Measurements from ENCODE around the gene SLC35F5. TPM values are rescaled to one million over a fixed set of nuclear protein-coding genes. Genes with fewer than 3 reads are reported as not detected.

SLC35F5 gene
- total RNA-seq, 1 experiment from 2014 or later, result 14.3 TPM

GRCh38 chr2:113750385-113750784 is 6.1 kb downstream of the SLC35F5 start:
- no peak for ATAC-seq
- Histone ChIP-seq H3K9ac (ENCODE audit: low read length) (no peak overlapping the region), H3K79me2 (ENCODE audit: insufficient read depth, low read length) (peaks cover 35% of the 10 kb centered on the region), H3K27me3 (ENCODE audit: insufficient read depth, low read length) (no peaks in the 10 kb centered on the region), H4K20me1 (ENCODE audit: insufficient read depth) (no peaks in the 10 kb centered on the region), H3K9me3 (ENCODE audit: control insufficient read depth in 1 of 2, insufficient read depth in 1 of 2, low read depth in 1 of 2, low read length in 2 of 2) (no peaks in the 10 kb centered on the region), H3K27ac (ENCODE audit: low read depth, low read length) (no peak overlapping the region), H3K36me3 (ENCODE audit: control insufficient read depth in 1 of 2, insufficient read depth in 2 of 2, low read length in 2 of 2) (peaks cover 0 to 22% of the 10 kb centered on the region in 2 experiments; a peak in 2 of 4 replicates), H3K4me2 (ENCODE audit: low read length) (no peak overlapping the region), H3K9me2 (ENCODE audit: insufficient read depth) (no peaks in the 10 kb centered on the region), H3K4me3 (replicated peaks in 1 of 2; ENCODE audit: low read depth in 1 of 2, low read length in 2 of 2) (no peak overlapping the region), H3K4me1 (ENCODE audit: control insufficient read depth in 1 of 2, insufficient read depth in 2 of 2, low read length in 2 of 2) (peaks cover 0 to 9% of the 10 kb centered on the region in 2 experiments; a peak in 2 of 4 replicates), H2AFZ (ENCODE audit: low read depth, low read length, poor library complexity, severe bottlenecking) (no peak overlapping the region)
- ChIA-PET CTCF (no interaction called here), RAD21 (ENCODE audit: low non-redundant PET in 1 of 2, low total read pairs in 2 of 2, uncharacterized antibody in 2 of 2, unreplicated experiment in 2 of 2) (no interaction called here), POLR2A (no interaction called here)
- intact Hi-C loops (cut with micrococcal nuclease), result loop anchor here (10.0 kb wide), 1 partner anchor 214 kb away; no protein-coding TSS in a partner anchor
- no peak for DNase-seq (ENCODE audit: low read depth, low spot score)
- no TSS peak for BruUV-seq (replicated peaks)
- TF ChIP-seq ATF3 (IDR thresholded peaks at IDR 0.05), result no peak
- no peak for TF ChIP-seq MAX (IDR thresholded peaks at IDR 0.05)
- no peak for TF ChIP-seq EZH2phosphoT487 (IDR thresholded peaks at IDR 0.05; ENCODE audit: borderline replicate concordance)
- TF ChIP-seq JUND (IDR thresholded peaks at IDR 0.05), result no peak
- TF ChIP-seq CBX3 (IDR thresholded peaks at IDR 0.05; ENCODE audit: low read depth), result no peak
- TF ChIP-seq ZFX (IDR thresholded peaks at IDR 0.05), result no peak
- TF ChIP-seq ZNF274 (IDR thresholded peaks at IDR 0.05; ENCODE audit: low read depth, low read length), result no peak
- TF ChIP-seq SIN3A (IDR thresholded peaks at IDR 0.05; ENCODE audit: low read depth), result no peak
- no peak for TF ChIP-seq RAD21 (IDR thresholded peaks at IDR 0.05; ENCODE audit: low read depth)
- no peak for TF ChIP-seq SRF (IDR thresholded peaks at IDR 0.05; ENCODE audit: low read depth)
- no peak for TF ChIP-seq POLR2AphosphoS5 (IDR thresholded peaks at IDR 0.05; ENCODE audit: low read depth, low read length)
- TF ChIP-seq FOSL1 (IDR thresholded peaks at IDR 0.05; ENCODE audit: low read depth), result no peak
- no peak for TF ChIP-seq ZBTB33 (IDR thresholded peaks at IDR 0.05; ENCODE audit: extremely low read depth, insufficient replicate concordance, low read length)
- TF ChIP-seq EGR1 (IDR thresholded peaks at IDR 0.05; ENCODE audit: low read depth), result no peak
- TF ChIP-seq POLR2A (IDR thresholded peaks at IDR 0.05; ENCODE audit: borderline replicate concordance, extremely low read depth, insufficient read depth, insufficient read length), result no peak
- no peak for TF ChIP-seq SP1 (IDR thresholded peaks at IDR 0.05; ENCODE audit: low read depth)
- TF ChIP-seq TCF7L2 (IDR thresholded peaks at IDR 0.05; ENCODE audit: borderline replicate concordance, extremely low read depth, insufficient read depth, insufficient read length), result no peak
